Lung (tissue), 12 donors: ENCODE data around the gene CHMP6. TPM values are rescaled to one million over a fixed set of nuclear protein-coding genes. Genes with fewer than 3 reads are reported as not detected.

Experiments used
- ATAC-seq: fragments of 200-7000 bp; cut with Tn5 transposase; one replicate; pipeline ENCODE4 v1.9.1; 2020; ENCODE audit warnings: moderate number of reproducible peaks; ENCODE audit not compliant: insufficient read depth, low FRiP score
- DNase-seq, 3 donors: peaks; one replicate each; pipeline ENCODE4 v3.0.0-alpha.2; 2013 to 2017
- H3K27ac ChIP-seq, 2 donors: one replicate each; pipeline ENCODE4 v1.5.1; 2013; ENCODE audit warnings: mild to moderate bottlenecking in 2 of 2, moderate library complexity in 2 of 2, control low read depth in 1 of 2, inconsistent platforms in 1 of 2, low read depth in 1 of 2, low read length in 1 of 2
- H3K27me3 ChIP-seq, 3 donors: one replicate each; pipeline ENCODE4 v1.5.1; 2013; ENCODE audit warnings: low read length in 2 of 3; ENCODE audit not compliant: control insufficient read depth in 3 of 3, insufficient read depth in 3 of 3
- H3K36me3 ChIP-seq, 4 donors: one replicate each; pipeline ENCODE4 v1.5.1; 2013; ENCODE audit warnings: low read length in 4 of 4, mild to moderate bottlenecking in 1 of 4, moderate library complexity in 1 of 4; ENCODE audit not compliant: control insufficient read depth in 4 of 4, insufficient read depth in 4 of 4
- H3K4me1 ChIP-seq, 5 donors: one replicate each; pipeline ENCODE4 v1.5.1; 2013; ENCODE audit warnings: low read length in 5 of 5, mild to moderate bottlenecking in 2 of 5, moderate library complexity in 1 of 5; ENCODE audit not compliant: control insufficient read depth in 5 of 5, insufficient read depth in 5 of 5
- H3K4me3 ChIP-seq: one replicate; pipeline ENCODE4 v1.5.1; 2013; ENCODE audit warnings: mild to moderate bottlenecking, control low read depth, moderate library complexity
- H3K9ac ChIP-seq, 2 donors: one replicate each; pipeline ENCODE4 v1.5.1; 2013; ENCODE audit warnings: low read length in 2 of 2, control low read depth in 1 of 2; ENCODE audit not compliant: insufficient read depth in 1 of 2
- H3K9me3 ChIP-seq, 4 donors: one replicate each; pipeline ENCODE4 v1.5.1; 2013; ENCODE audit warnings: low read length in 3 of 4, mild to moderate bottlenecking in 1 of 4, moderate library complexity in 1 of 4; ENCODE audit not compliant: control insufficient read depth in 4 of 4, insufficient read depth in 3 of 4
- CTCF ChIP-seq: IDR thresholded peaks from 2 replicates; pipeline ENCODE4 v1.5.1; 2012; ENCODE audit warnings: mild to moderate bottlenecking; ENCODE audit errors: control extremely low read depth, extremely low read depth
- WGBS, 2 donors: extraction: QIAGEN DNeasy Blood & Tissue Kit; methylation state at CpG; one replicate each; pipeline ENCODE4 v1.1.7; 2013; 5-methylcytosine and 5-hydroxymethylcytosine counted together
- polyA plus RNA-seq, 2 donors: library from polyadenylated mRNA; stranded (reverse); fragments of 200-250 nt; gene quantifications; one replicate each; pipeline ENCODE4 v1.2.1, GENCODE V29; 2013
- total RNA-seq, 2 donors: library from RNA; depleted of rRNA in 1 of 2; stranded (reverse); fragments of >200 nt in 1 of 2; gene quantifications; one replicate each; pipeline ENCODE4 v1.2.1, GENCODE V29; 2014 to 2021
- donor health status: control.
- donor health status: control.
- donor health status: Bipolar disorder and iron deficiency.
- donor health status: healthy.
- donor health status: DM: yes; HTN: yes; CAD: no.

CHMP6 gene
- total and polyA plus RNA-seq, 4 donors = 18.2 to 36.3 (median 32.2) TPM

GRCh38 chr17:80978499-80979497 is 12.8 kb upstream of the CHMP6 start:
- no peak for TF ChIP-seq CTCF
- no peak overlapping the region for H3K4me3 ChIP-seq
- peaks cover 0 to 5% (median 4%) of the 10 kb centered on the region in 3 donors for H3K27me3 ChIP-seq
- DNase-seq (no peak), ATAC-seq (no peak)
- H3K9ac ChIP-seq = no peak overlapping the region
- 84 to 88% methylated on average over 31 of the region's 31 CpGs for WGBS, 2 donors
- no peaks in the 10 kb centered on the region for H3K36me3 ChIP-seq
- H3K4me1 ChIP-seq = peaks cover 0 to 5% (median 0%) of the 10 kb centered on the region in 5 donors
- no peaks in the 10 kb centered on the region for H3K9me3 ChIP-seq
- no peak overlapping the region for H3K27ac ChIP-seq

- H3K4me1 ChIP-seq = peaks cover 0 to 5% (median 0%) of the 10 kb centered on the region in 5 donors
- H3K9me3 ChIP-seq = no peaks in the 10 kb centered on the region
- no peak overlapping the region for H3K27ac ChIP-seq
- WGBS, 2 donors = 82 to 90% methylated on average over 25 to 26 of the region's 26 CpGs
- DNase-seq = no peak
- no peak overlapping the region for H3K9ac ChIP-seq
- TF ChIP-seq CTCF = no peak
- ATAC-seq = no peak
- H3K27me3 ChIP-seq = peaks cover 0 to 5% (median 4%) of the 10 kb centered on the region in 3 donors
- H3K36me3 ChIP-seq = no peaks in the 10 kb centered on the region
- H3K4me3 ChIP-seq = no peak overlapping the region
Measured at GRCh38 chr17:80979547-80980378, 11.9 kb upstream of the CHMP6 start.

GRCh38 chr17:80980397-80981061 is 11.1 kb upstream of the CHMP6 start:
- DNase-seq (no peak), ATAC-seq (no peak)
- H3K27me3 ChIP-seq = peaks cover 0 to 5% (median 4%) of the 10 kb centered on the region in 3 donors
- peaks cover 0 to 5% (median 0%) of the 10 kb centered on the region in 5 donors for H3K4me1 ChIP-seq
- no peak overlapping the region for H3K9ac ChIP-seq
- no peak for TF ChIP-seq CTCF
- 56 to 60% methylated on average over 7 of the region's 7 CpGs for WGBS, 2 donors
- no peak overlapping the region for H3K4me3 ChIP-seq
- H3K27ac ChIP-seq = no peak overlapping the region
- no peaks in the 10 kb centered on the region for H3K36me3 ChIP-seq
- H3K9me3 ChIP-seq = no peaks in the 10 kb centered on the region
